Heart left ventricle (tissue), 13 donors: ENCODE measurements around the gene SERPINB11.

ENCODE experiments used
- POLR2A ChIP-seq, 2 donors: fragments of 450-650 bp; IDR thresholded peaks; one replicate each; pipeline ENCODE4 v1.6.1; 2017; ENCODE audit warnings: antibody characterized with exemption in 2 of 2, mild to moderate bottlenecking in 2 of 2, moderate library complexity in 2 of 2
- TF ChIP-seq, protein P1 (sequence below), 12 donors: fragments of 200-600 bp; sonication (generic) in 4 of 12; IDR thresholded peaks; one replicate each; pipeline versions ENCODE4 v1.5.0 to v1.8.0; 2018 to 2022; ENCODE audit warnings: antibody characterized with exemption in 12 of 12, mild to moderate bottlenecking in 5 of 12
- donor health status: ischemic (EF 13 %, LVEDD 7.1; RV severe dilation, severe dysfunction).
- donor health status: DM: no; HTN: yes; CAD: no.
- donor health status: DM: no; HTN: no; CAD: no.
- donor health status: ischemic (EF 25% LVEDD 6.9; RV normal size, moderate dysfunction).
- donor health status: ischemic (EF 25% LVEDD 5.7; RV mildly dilated, moderate dysfunction).
- donor health status: ischemic (EF 35%, LVEDD 5.7; RV mildly dilated, moderate dysfunction).
- donor health status: nonischemic (EF 11% LVEDD 7.7; RV severe dilation, severe dysfunction).
- donor health status: DM: yes; HTN: yes; CAD: no.
- donor health status: PGD.
- donor health status: ischemic (EF 29% LVEDD 5.4; RV normal size, mild dysfunction).
- donor health status: nonischemic (EF 23%, LVEDD 6.1; RV moderate dilation, normal function).

DNA sequence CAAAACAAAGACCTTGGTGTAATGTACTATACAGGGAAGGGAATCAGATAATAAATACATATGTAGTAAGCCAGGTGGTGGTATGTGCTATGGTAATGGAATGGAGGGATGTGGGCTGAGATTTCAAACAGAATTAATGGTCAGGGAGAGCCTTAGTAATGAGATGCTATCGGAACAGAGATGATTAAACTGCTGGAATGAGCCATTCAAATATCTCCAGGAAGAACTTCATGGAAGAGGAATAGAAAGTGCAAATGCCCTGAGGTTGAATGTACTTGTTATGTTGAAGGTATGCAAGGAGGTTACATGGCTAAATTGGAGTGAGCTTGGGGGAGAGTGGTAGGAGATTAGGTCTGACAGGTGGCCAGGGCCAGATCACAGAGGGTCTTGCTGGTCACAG lies 5.1 kb downstream of the SERPINB11 start:
- TF ChIP-seq POLR2A (IDR thresholded peaks at IDR 0.05), result no peak
- TF ChIP-seq, protein P1, sequence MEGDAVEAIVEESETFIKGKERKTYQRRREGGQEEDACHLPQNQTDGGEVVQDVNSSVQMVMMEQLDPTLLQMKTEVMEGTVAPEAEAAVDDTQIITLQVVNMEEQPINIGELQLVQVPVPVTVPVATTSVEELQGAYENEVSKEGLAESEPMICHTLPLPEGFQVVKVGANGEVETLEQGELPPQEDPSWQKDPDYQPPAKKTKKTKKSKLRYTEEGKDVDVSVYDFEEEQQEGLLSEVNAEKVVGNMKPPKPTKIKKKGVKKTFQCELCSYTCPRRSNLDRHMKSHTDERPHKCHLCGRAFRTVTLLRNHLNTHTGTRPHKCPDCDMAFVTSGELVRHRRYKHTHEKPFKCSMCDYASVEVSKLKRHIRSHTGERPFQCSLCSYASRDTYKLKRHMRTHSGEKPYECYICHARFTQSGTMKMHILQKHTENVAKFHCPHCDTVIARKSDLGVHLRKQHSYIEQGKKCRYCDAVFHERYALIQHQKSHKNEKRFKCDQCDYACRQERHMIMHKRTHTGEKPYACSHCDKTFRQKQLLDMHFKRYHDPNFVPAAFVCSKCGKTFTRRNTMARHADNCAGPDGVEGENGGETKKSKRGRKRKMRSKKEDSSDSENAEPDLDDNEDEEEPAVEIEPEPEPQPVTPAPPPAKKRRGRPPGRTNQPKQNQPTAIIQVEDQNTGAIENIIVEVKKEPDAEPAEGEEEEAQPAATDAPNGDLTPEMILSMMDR (IDR thresholded peaks at IDR 0.05), result no peak
